Activated B cell treated with CpG ODN at 0.5 μM for 24 hours (primary cell): ENCODE results near the gene ABRAXAS1. TPM values are rescaled to one million over a fixed set of nuclear protein-coding genes. Genes with fewer than 3 reads are reported as not detected.

Experiments
- ATAC-seq: fragments of 200-7000 bp; cut with Tn5 transposase; one replicate; pipeline ENCODE4 v1.10.0; 2021; ENCODE audit warnings: low read depth, mild to moderate bottlenecking, moderate library complexity
- CTCF ChIA-PET: fragments of 350-600 bp; sonication (Branson Sonifier 250); formaldehyde crosslinking; loops from one replicate; lab custom pipeline; 2021; ENCODE audit warnings: antibody characterized with exemption; lab: Charles Lee
- POLR2A ChIA-PET: fragments of 350-600 bp; sonication (Branson Sonifier 250); formaldehyde crosslinking; loops from one replicate; lab custom pipeline; 2021; ENCODE audit warnings: antibody characterized with exemption; lab: Charles Lee
- DNase-seq: peaks from one replicate; pipeline ENCODE4 v3.0.0; 2022
- H3K27ac Mint-ChIP-seq: one replicate; pipeline ENCODE4 v1.8.0; 2020; ENCODE audit warnings: mixed read lengths
- H3K27me3 Mint-ChIP-seq: one replicate; pipeline ENCODE4 v1.8.0; 2021; ENCODE audit warnings: mixed read lengths
- H3K36me3 Mint-ChIP-seq: one replicate; pipeline ENCODE4 v1.8.0; 2021; ENCODE audit warnings: low read depth, mixed read lengths
- H3K4me1 Mint-ChIP-seq: one replicate; pipeline ENCODE4 v1.8.0; 2021; ENCODE audit warnings: mixed read lengths
- H3K4me3 Mint-ChIP-seq: one replicate; pipeline ENCODE4 v1.8.0; 2020; ENCODE audit warnings: mild to moderate bottlenecking, mixed read lengths
- H3K9me3 Mint-ChIP-seq: one replicate; pipeline ENCODE4 v1.8.0; 2020; ENCODE audit warnings: mixed read lengths
- CTCF ChIP-seq: fragments of 200-600 bp; IDR thresholded peaks from one replicate; pipeline ENCODE4 v1.8.0; 2022; ENCODE audit warnings: antibody characterized with exemption, mild to moderate bottlenecking
- intact Hi-C: fragments of 100-400 bp; cut with micrococcal nuclease; formaldehyde crosslinking; loops from one replicate; pipeline ENCODE4 v1.15.1; 2024
- total RNA-seq: library from RNA; stranded (reverse); gene quantifications from 2 replicates; pipeline ENCODE4 v1.2.3, GENCODE V29; 2022

Gene ABRAXAS1
- total RNA-seq, 1 donor from 2014 or later, result 23.5 TPM

GRCh38 chr4:83473966-83474365 lies 10.9 kb downstream of the ABRAXAS1 start:
- POLR2A ChIA-PET, result no interaction called here
- no peaks in the 10 kb centered on the region for H3K4me1 Mint-ChIP-seq
- H3K36me3 Mint-ChIP-seq, result peaks cover 57% of the 10 kb centered on the region
- CTCF ChIA-PET, result no interaction called here
- ATAC-seq (no peak), DNase-seq (no peak)
- H3K27ac Mint-ChIP-seq, result no peak overlapping the region
- no peaks in the 10 kb centered on the region for H3K9me3 Mint-ChIP-seq
- intact Hi-C loops, result no loop called here
- H3K4me3 Mint-ChIP-seq, result no peak overlapping the region
- H3K27me3 Mint-ChIP-seq, result no peaks in the 10 kb centered on the region
- TF ChIP-seq CTCF, result no peak

- DNase-seq, result no peak
- no peaks in the 10 kb centered on the region for H3K9me3 Mint-ChIP-seq
- peaks cover 58% of the 10 kb centered on the region for H3K36me3 Mint-ChIP-seq
- ATAC-seq, result no peak
- ChIA-PET CTCF (interaction anchor here (1.3 kb wide), 1 partner anchor 19 kb away, joined by 3 read pairs; no protein-coding TSS in a partner anchor), POLR2A (no interaction called here)
- H3K4me1 Mint-ChIP-seq, result no peaks in the 10 kb centered on the region
- intact Hi-C loops, result no loop called here
- H3K4me3 Mint-ChIP-seq, result no peak overlapping the region
- TF ChIP-seq CTCF, result no peak
- no peaks in the 10 kb centered on the region for H3K27me3 Mint-ChIP-seq
- no peak overlapping the region for H3K27ac Mint-ChIP-seq
These were observed 11.5 kb downstream of the ABRAXAS1 start for GRCh38 chr4:83473423-83473822.

- peaks cover 73% of the 10 kb centered on the region for H3K36me3 Mint-ChIP-seq
- H3K27ac Mint-ChIP-seq, result peak overlapping the region; percentile 99
- intact Hi-C loops, result loop anchor here (5.0 kb wide), 2 partner anchors 94 to 1084 kb away; partner anchors contain the start of gene HNRNPD
- no peaks in the 10 kb centered on the region for H3K27me3 Mint-ChIP-seq
- H3K4me3 Mint-ChIP-seq, result peak overlapping the region; percentile 99
- no peak for ATAC-seq
- CTCF ChIA-PET, result interaction anchor here (1.2 to 1.5 kb wide), 3 partner anchors 15 to 183 kb away, joined by 3 read pairs; partner anchors contain the start of gene COQ2
- DNase-seq, result no peak
- no peaks in the 10 kb centered on the region for H3K9me3 Mint-ChIP-seq
- no peak for TF ChIP-seq CTCF
- POLR2A ChIA-PET, result interaction anchor here (0.5 to 2.2 kb wide), 12 partner anchors 11 to 1057 kb away, joined by 3 to 29 read pairs (median 6); partner anchors contain the start of genes ABRAXAS1, COPS4 and COQ2
- H3K4me1 Mint-ChIP-seq, result peaks cover 55% of the 10 kb centered on the region
These were observed 28.8 kb downstream of the ABRAXAS1 start for GRCh38 chr4:83456184-83456501.

GRCh38 chr4:83455281-83456183 lies 29.4 kb downstream of the ABRAXAS1 start, which contains the start of the genes HELQ and MRPS18C:
TSS of gene HELQ (minus strand) at chr4:83455823. CDS start at chr4:83455693, 130 bp downstream.
TSS of gene MRPS18C (plus strand) at chr4:83456058. CDS start at chr4:83456078, 20 bp downstream.
- Mint-ChIP-seq H3K4me1 (peaks cover 55% of the 10 kb centered on the region), H3K27me3 (no peaks in the 10 kb centered on the region), H3K9me3 (no peaks in the 10 kb centered on the region), H3K27ac (peak within 1 kb of the TSS; percentile 99), H3K4me3 (peak within 1 kb of the TSS; percentile 99), H3K36me3 (peaks cover 71% of the 10 kb centered on the region)
- ATAC-seq, result peak; percentile 92
- no peak for TF ChIP-seq CTCF
- intact Hi-C loops, result loop anchor here (1.0 to 5.0 kb wide), 10 partner anchors 15 to 1083 kb away; partner anchors contain the start of genes ABRAXAS1, COPS4, COQ2 and ENOPH1
- CTCF ChIA-PET, result interaction anchor here (1.2 to 1.4 kb wide), 3 partner anchors 15 to 175 kb away, joined by 3 to 4 read pairs (median 3); no protein-coding TSS in a partner anchor
- POLR2A ChIA-PET, result interaction anchor here (0.5 to 2.2 kb wide), 17 partner anchors 9 to 1056 kb away, joined by 3 to 29 read pairs (median 5); partner anchors contain the start of genes ABRAXAS1, COPS4, COQ2 and THAP9
- peak; percentile 82 for DNase-seq
